HepG2 (cell line): ENCODE measurements around the gene CNGA3. TPM values are rescaled to one million over a fixed set of nuclear protein-coding genes. Genes with fewer than 3 reads are reported as not detected.
A peak's percentile ranks its signal among the peaks of the same experiment; 100 is the strongest.

Experiments used
- ATAC-seq: fragments of 200-7000 bp; cut with Tn5 transposase; 3 replicates; pipeline ENCODE4 v1.9.1; 2020; ENCODE audit warnings: mild to moderate bottlenecking, moderate library complexity
- BruUV-seq: library from RNA; stranded (reverse); fragments of 400-500 nt; replicated peaks from 2 replicates; lab custom pipeline; 2021; lab: Mats Ljungman, UMichigan
- CTCF ChIA-PET: fragments of 300-600 bp; formaldehyde crosslinking; extraction: SDS; loops from one replicate; lab custom pipeline; 2021; ENCODE audit warnings: low total read pairs, inconsistent platforms, low intra/inter-chr PET ratio; lab: Yijun Ruan, JAX
- POLR2A ChIA-PET: fragments of 350-600 bp; sonication (Branson Sonifier 250); formaldehyde crosslinking; loops from one replicate; lab custom pipeline; 2020; ENCODE audit warnings: antibody characterized with exemption, inconsistent platforms; lab: Yijun Ruan, JAX
- DNase-seq: peaks from one replicate; pipeline ENCODE4 v3.0.0-alpha.2; 2015; ENCODE audit warnings: low spot score
- FAIRE-seq: peaks from 3 replicates; lab custom pipeline; 2011; peaks lifted over from hg19 to GRCh38; lab: Jason Lieb, UNC
- H2AFZ ChIP-seq: one replicate; pipeline ENCODE4 v1.6.1; 2011; ENCODE audit warnings: low read length, inconsistent platforms
- H3K27ac ChIP-seq: fragments of 300-600 bp; 3 replicates; pipeline ENCODE4 v1.8.0; 2011; ENCODE audit warnings: mixed run types, mild to moderate bottlenecking, mixed read lengths, low read length, inconsistent platforms; ENCODE audit not compliant: insufficient read depth; ENCODE audit errors: extremely low read length
- H3K27me3 ChIP-seq, 2 experiments: fragments of 200-600 bp in 1 of 2; 2 replicates in 1 of 2; 3 replicates in 1 of 2; pipeline versions ENCODE4 v1.6.0 to v1.8.0; 2011; ENCODE audit warnings: low read length in 2 of 2, mild to moderate bottlenecking in 2 of 2, moderate library complexity in 2 of 2, inconsistent platforms in 1 of 2; ENCODE audit not compliant: insufficient read depth in 2 of 2, control insufficient read depth in 1 of 2
- H3K36me3 ChIP-seq, 2 experiments: fragments of 200-600 bp in 1 of 2; replicated peaks in 1 of 2; 2 replicates in 1 of 2; 3 replicates in 1 of 2; pipeline versions ENCODE4 v1.5.1 to v1.8.0; 2011; ENCODE audit warnings: low read length in 2 of 2, inconsistent platforms in 1 of 2; ENCODE audit not compliant: insufficient read depth in 2 of 2, control insufficient read depth in 1 of 2
- H3K4me1 ChIP-seq: 2 replicates; pipeline ENCODE4 v1.5.1; 2012; ENCODE audit warnings: low read length, inconsistent platforms; ENCODE audit not compliant: insufficient read depth
- H3K4me2 ChIP-seq: 2 replicates; pipeline ENCODE4 v1.6.0; 2011; ENCODE audit warnings: low read depth, low read length, inconsistent platforms
- H3K4me3 ChIP-seq, 3 experiments: fragments of 200-600 bp in 1 of 3; sonication (generic), shearing (Covaris generic) in 1 of 3; replicated peaks in 1 of 3; 2 replicates each; pipeline ENCODE4 v1.5.1; 2011 to 2016; ENCODE audit warnings: low read length in 3 of 3, inconsistent platforms in 2 of 3, low read depth in 2 of 3, mild to moderate bottlenecking in 2 of 3, control low read depth in 1 of 3, mixed read lengths in 1 of 3; ENCODE audit not compliant: insufficient read depth in 1 of 3
- H3K79me2 ChIP-seq: one replicate; pipeline ENCODE4 v1.6.1; 2011; ENCODE audit warnings: low read length, inconsistent platforms; ENCODE audit not compliant: insufficient read depth
- H3K9ac ChIP-seq: 2 replicates; pipeline ENCODE4 v1.6.0; 2011; ENCODE audit warnings: mild to moderate bottlenecking, low read depth, low read length, inconsistent platforms; ENCODE audit not compliant: insufficient read depth
- H3K9me3 ChIP-seq: 2 replicates; pipeline ENCODE4 v1.5.1; 2012; ENCODE audit warnings: mild to moderate bottlenecking, low read length
- H4K20me1 ChIP-seq: 2 replicates; pipeline ENCODE4 v1.6.0; 2011; ENCODE audit warnings: inconsistent platforms, mild to moderate bottlenecking, low read length, moderate library complexity; ENCODE audit not compliant: insufficient read depth
- ATRX ChIP-seq: sonication (generic); formaldehyde crosslinking; IDR thresholded peaks from 2 replicates; pipeline ENCODE4 v1.4.0; 2020; ENCODE audit warnings: missing genetic modification reagents, borderline replicate concordance
- IRX3 ChIP-seq: sonication (generic); formaldehyde crosslinking; IDR thresholded peaks from 2 replicates; pipeline ENCODE4 v1.8.1; 2023; ENCODE audit warnings: mild to moderate bottlenecking, low read depth, missing genetic modification reagents, borderline replicate concordance
- NR2F1 ChIP-seq, 2 experiments: fragments of 450-650 bp in 1 of 2; formaldehyde crosslinking in 1 of 2; IDR thresholded peaks; 2 replicates each; pipeline versions ENCODE4 v1.5.0 to v1.6.1; 2016 to 2020; ENCODE audit warnings: mild to moderate bottlenecking in 1 of 2, missing compliant biosample characterization in 1 of 2, missing genetic modification reagents in 1 of 2, moderate library complexity in 1 of 2
- RAD51 ChIP-seq: fragments of 450-650 bp; IDR thresholded peaks from 2 replicates; pipeline ENCODE4 v1.6.1; 2016; ENCODE audit warnings: borderline replicate concordance
- ZNF691 ChIP-seq: sonication (generic); formaldehyde crosslinking; IDR thresholded peaks from 2 replicates; pipeline ENCODE4 v1.4.0; 2020; ENCODE audit warnings: missing genetic modification reagents, low read depth, mild to moderate bottlenecking, borderline replicate concordance
- ZNF768 ChIP-seq: sonication (generic); formaldehyde crosslinking; IDR thresholded peaks from 2 replicates; pipeline ENCODE4 v1.4.0; 2020; ENCODE audit warnings: missing genetic modification reagents
- WGBS: methylation state at CpG from one replicate; pipeline ENCODE4 v1.1.6; 2017; ENCODE audit warnings: low lambda C conversion rate; 5-methylcytosine and 5-hydroxymethylcytosine counted together
- in situ Hi-C: cut with HindIII; loops from 2 replicates; pipeline ENCODE4 v1.10.0; 2017; ENCODE audit warnings: low pct_unique_long_range_greater_than_20kb; ENCODE audit not compliant: extremely low pct_ligation_motif_present
- intact Hi-C: fragments of 100-400 bp; cut with micrococcal nuclease; formaldehyde crosslinking; loops from one replicate; pipeline ENCODE4 v1.10.0; 2022; ENCODE audit not compliant: unreplicated experiment
- polyA plus RNA-seq, 8 experiments: library from polyadenylated mRNA; depleted of rRNA in 3 of 8; stranded (reverse) in 7 of 8; unstranded in 1 of 8; fragments of >200 nt; fragmentation: Illumina TruSeq in 4 of 8; extraction: Trizol in 4 of 8; gene quantifications; 2 replicates each; pipeline versions ENCODE4 v1.2.1 to v1.2.3, GENCODE V29; 2011 to 2016; ENCODE audit warnings: low read depth in 4 of 8, missing spikeins in 1 of 8, mixed read lengths in 1 of 8; ENCODE audit not compliant: insufficient read depth in 1 of 8
- total RNA-seq, 5 experiments: library from RNA; depleted of rRNA; stranded (reverse); fragments of >200 nt; fragmentation: Illumina TruSeq; extraction: Trizol; gene quantifications; 2 replicates each; pipeline ENCODE4 v1.2.3, GENCODE V29; 2016; ENCODE audit warnings: low read depth in 1 of 5

CNGA3 gene
- total and polyA plus RNA-seq, 2 of the 13 experiments (the other 11 are each of a cell fraction or from before 2014, with no cell fraction given), result not detected

GRCh38 chr2:98374958-98375570 is 28.8 kb downstream of the CNGA3 start:
- Histone ChIP-seq H3K4me1 (no peaks in the 10 kb centered on the region), H4K20me1 (no peaks in the 10 kb centered on the region), H3K79me2 (no peaks in the 10 kb centered on the region), H3K36me3 (no peaks in the 10 kb centered on the region), H3K9ac (no peak overlapping the region), H3K27me3 (peaks cover 8 to 64% of the 10 kb centered on the region in 2 experiments; a peak in 4 of 5 replicates), H2AFZ (no peak overlapping the region), H3K4me2 (no peak overlapping the region), H3K9me3 (no peaks in the 10 kb centered on the region), H3K4me3 (no peak overlapping the region), H3K27ac (no peak overlapping the region)
- DNase-seq (no peak), FAIRE-seq (no peak), ATAC-seq (no peak)
- intact Hi-C loops, result no loop called here
- BruUV-seq, result no TSS peak
- POLR2A ChIA-PET, result no interaction called here
- in situ Hi-C loops, result no loop called here
- CTCF ChIA-PET, result no interaction called here
- 25% methylated on average over 11 of the region's 11 CpGs for WGBS
- TF ChIP-seq ATRX (CRISPR knock-in tag) (no peak), ZNF768 (peak; percentile 44; the same call in 1 of the 2 replicates), ZNF691 (CRISPR knock-in tag) (no peak), IRX3 (no peak)

- H3K4me1 ChIP-seq, result no peaks in the 10 kb centered on the region
- TF ChIP-seq RAD51 (no peak), NR2F1 (CRISPR knock-in tag; IDR thresholded peaks at IDR 0.05) (no peak)
- H3K27ac ChIP-seq, result no peak overlapping the region
- no peak overlapping the region for H3K4me3 ChIP-seq
- no peak for DNase-seq
- no peaks in the 10 kb centered on the region for H3K9me3 ChIP-seq
- no peak for FAIRE-seq
- 16% methylated on average over 6 of the region's 6 CpGs for WGBS
- peaks cover 9 to 77% of the 10 kb centered on the region in 2 experiments; a peak in 4 of 5 replicates for H3K27me3 ChIP-seq
- intact Hi-C loops, result no loop called here
- H3K79me2 ChIP-seq, result no peaks in the 10 kb centered on the region
- no peak overlapping the region for H3K4me2 ChIP-seq
- POLR2A ChIA-PET, result no interaction called here
- CTCF ChIA-PET, result interaction anchor here (1.0 kb wide), 1 partner anchor 9 kb away, joined by 3 read pairs; no protein-coding TSS in a partner anchor
- in situ Hi-C loops, result no loop called here
- H2AFZ ChIP-seq, result no peak overlapping the region
- no peak overlapping the region for H3K9ac ChIP-seq
- BruUV-seq, result no TSS peak
- peaks cover 1% of the 10 kb centered on the region; the same call in 1 of the 2 replicates for H4K20me1 ChIP-seq
- no peak for ATAC-seq
- no peaks in the 10 kb centered on the region for H3K36me3 ChIP-seq
Measured at GRCh38 chr2:98376301-98376910, 30.1 kb downstream of the CNGA3 start.
